SK-N-SH (cell line): ENCODE measurements around the gene SMIM10L1.

ENCODE experiments used
- EP300 ChIP-seq, 2 experiments: IDR thresholded peaks; 2 replicates each; pipeline versions ENCODE4 v1.4.0 to v1.6.1; 2012; ENCODE audit warnings: borderline replicate concordance in 1 of 2, low read depth in 1 of 2, low read length in 1 of 2
- EZH2phosphoT487 ChIP-seq: fragments of 200-600 bp; sonication (generic); IDR thresholded peaks from 2 replicates; pipeline ENCODE4 v1.6.1; 2017; ENCODE audit warnings: low read depth, mixed run types, mild to moderate bottlenecking, antibody characterized with exemption, moderate library complexity, borderline replicate concordance
- MEF2A ChIP-seq: IDR thresholded peaks from 2 replicates; pipeline ENCODE4 v1.4.0; 2012; ENCODE audit warnings: low read depth, borderline replicate concordance
- POLR2AphosphoS5 ChIP-seq: IDR thresholded peaks from 2 replicates; pipeline ENCODE4 v1.6.1; 2012; ENCODE audit warnings: low read depth, low read length
- RCOR1 ChIP-seq: fragments of 150-350 bp; IDR thresholded peaks from 2 replicates; pipeline ENCODE4 v1.6.1; 2017; ENCODE audit warnings: antibody characterized with exemption, low read length
- RXRA ChIP-seq: IDR thresholded peaks from 2 replicates; pipeline ENCODE4 v1.4.0; 2012; ENCODE audit warnings: low read depth, mild to moderate bottlenecking, borderline replicate concordance
- SMC3 ChIP-seq: IDR thresholded peaks from 2 replicates; pipeline ENCODE4 v1.6.1; 2012; ENCODE audit warnings: low read depth, low read length, improper control_type of control experiment
- YY1 ChIP-seq: IDR thresholded peaks from 2 replicates; pipeline ENCODE4 v1.4.0; 2012; ENCODE audit warnings: low read depth, mild to moderate bottlenecking
- TF ChIP-seq, protein P1 (sequence below): fragments of 150-350 bp; IDR thresholded peaks from 2 replicates; pipeline ENCODE4 v1.6.1; 2016; ENCODE audit warnings: mild to moderate bottlenecking, low read depth, low read length
- TF ChIP-seq, protein P2 (sequence below): fragments of 200-600 bp; sonication (generic); IDR thresholded peaks from 2 replicates; pipeline ENCODE4 v1.6.1; 2017; ENCODE audit warnings: antibody characterized with exemption, mild to moderate bottlenecking, moderate library complexity
- TF ChIP-seq, protein P3 (sequence below): IDR thresholded peaks from 2 replicates; pipeline ENCODE4 v1.4.0; 2012; ENCODE audit warnings: low read depth, borderline replicate concordance
- TF ChIP-seq, protein P4 (sequence below): IDR thresholded peaks from 2 replicates; pipeline ENCODE4 v1.6.1; 2012; ENCODE audit warnings: mild to moderate bottlenecking, low read depth, low read length, moderate library complexity
- TF ChIP-seq, protein P5 (sequence below): IDR thresholded peaks from 2 replicates; pipeline ENCODE4 v1.4.0; 2012; ENCODE audit warnings: low read depth
- TF ChIP-seq, protein P6 (sequence below): IDR thresholded peaks from 2 replicates; pipeline ENCODE4 v1.4.0; 2012; ENCODE audit warnings: low read depth, borderline replicate concordance

DNA sequence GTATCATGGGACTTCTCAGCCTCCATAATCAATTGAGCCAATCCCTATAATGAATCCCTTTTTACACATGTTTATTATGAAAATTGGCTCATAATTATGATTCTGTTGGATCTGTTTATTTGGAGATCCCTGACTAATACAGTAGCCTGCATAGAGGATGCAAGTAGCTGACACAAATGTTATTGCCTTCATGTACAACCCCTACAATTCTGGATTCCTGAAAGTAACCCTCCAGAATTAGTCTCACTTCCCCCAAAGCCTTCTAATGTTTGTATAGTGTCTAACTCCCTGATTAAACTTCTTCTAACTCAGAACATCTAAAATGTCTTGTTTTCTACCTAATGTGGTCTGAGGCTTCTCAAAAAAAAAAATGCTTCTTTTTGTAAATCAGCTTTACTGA lies 6.6 kb upstream of the SMIM10L1 start:
- no peak for TF ChIP-seq EP300 (IDR thresholded peaks at IDR 0.05; ENCODE audit: borderline replicate concordance in 1 of 2, low read depth in 1 of 2, low read length in 1 of 2)
- TF ChIP-seq, protein P1, sequence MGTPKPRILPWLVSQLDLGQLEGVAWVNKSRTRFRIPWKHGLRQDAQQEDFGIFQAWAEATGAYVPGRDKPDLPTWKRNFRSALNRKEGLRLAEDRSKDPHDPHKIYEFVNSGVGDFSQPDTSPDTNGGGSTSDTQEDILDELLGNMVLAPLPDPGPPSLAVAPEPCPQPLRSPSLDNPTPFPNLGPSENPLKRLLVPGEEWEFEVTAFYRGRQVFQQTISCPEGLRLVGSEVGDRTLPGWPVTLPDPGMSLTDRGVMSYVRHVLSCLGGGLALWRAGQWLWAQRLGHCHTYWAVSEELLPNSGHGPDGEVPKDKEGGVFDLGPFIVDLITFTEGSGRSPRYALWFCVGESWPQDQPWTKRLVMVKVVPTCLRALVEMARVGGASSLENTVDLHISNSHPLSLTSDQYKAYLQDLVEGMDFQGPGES = no peak
- TF ChIP-seq, protein P2, sequence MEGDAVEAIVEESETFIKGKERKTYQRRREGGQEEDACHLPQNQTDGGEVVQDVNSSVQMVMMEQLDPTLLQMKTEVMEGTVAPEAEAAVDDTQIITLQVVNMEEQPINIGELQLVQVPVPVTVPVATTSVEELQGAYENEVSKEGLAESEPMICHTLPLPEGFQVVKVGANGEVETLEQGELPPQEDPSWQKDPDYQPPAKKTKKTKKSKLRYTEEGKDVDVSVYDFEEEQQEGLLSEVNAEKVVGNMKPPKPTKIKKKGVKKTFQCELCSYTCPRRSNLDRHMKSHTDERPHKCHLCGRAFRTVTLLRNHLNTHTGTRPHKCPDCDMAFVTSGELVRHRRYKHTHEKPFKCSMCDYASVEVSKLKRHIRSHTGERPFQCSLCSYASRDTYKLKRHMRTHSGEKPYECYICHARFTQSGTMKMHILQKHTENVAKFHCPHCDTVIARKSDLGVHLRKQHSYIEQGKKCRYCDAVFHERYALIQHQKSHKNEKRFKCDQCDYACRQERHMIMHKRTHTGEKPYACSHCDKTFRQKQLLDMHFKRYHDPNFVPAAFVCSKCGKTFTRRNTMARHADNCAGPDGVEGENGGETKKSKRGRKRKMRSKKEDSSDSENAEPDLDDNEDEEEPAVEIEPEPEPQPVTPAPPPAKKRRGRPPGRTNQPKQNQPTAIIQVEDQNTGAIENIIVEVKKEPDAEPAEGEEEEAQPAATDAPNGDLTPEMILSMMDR = no peak
- TF ChIP-seq, protein P3, sequence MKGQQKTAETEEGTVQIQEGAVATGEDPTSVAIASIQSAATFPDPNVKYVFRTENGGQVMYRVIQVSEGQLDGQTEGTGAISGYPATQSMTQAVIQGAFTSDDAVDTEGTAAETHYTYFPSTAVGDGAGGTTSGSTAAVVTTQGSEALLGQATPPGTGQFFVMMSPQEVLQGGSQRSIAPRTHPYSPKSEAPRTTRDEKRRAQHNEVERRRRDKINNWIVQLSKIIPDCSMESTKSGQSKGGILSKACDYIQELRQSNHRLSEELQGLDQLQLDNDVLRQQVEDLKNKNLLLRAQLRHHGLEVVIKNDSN = no peak
- no peak for TF ChIP-seq EZH2phosphoT487
- TF ChIP-seq, protein P4, sequence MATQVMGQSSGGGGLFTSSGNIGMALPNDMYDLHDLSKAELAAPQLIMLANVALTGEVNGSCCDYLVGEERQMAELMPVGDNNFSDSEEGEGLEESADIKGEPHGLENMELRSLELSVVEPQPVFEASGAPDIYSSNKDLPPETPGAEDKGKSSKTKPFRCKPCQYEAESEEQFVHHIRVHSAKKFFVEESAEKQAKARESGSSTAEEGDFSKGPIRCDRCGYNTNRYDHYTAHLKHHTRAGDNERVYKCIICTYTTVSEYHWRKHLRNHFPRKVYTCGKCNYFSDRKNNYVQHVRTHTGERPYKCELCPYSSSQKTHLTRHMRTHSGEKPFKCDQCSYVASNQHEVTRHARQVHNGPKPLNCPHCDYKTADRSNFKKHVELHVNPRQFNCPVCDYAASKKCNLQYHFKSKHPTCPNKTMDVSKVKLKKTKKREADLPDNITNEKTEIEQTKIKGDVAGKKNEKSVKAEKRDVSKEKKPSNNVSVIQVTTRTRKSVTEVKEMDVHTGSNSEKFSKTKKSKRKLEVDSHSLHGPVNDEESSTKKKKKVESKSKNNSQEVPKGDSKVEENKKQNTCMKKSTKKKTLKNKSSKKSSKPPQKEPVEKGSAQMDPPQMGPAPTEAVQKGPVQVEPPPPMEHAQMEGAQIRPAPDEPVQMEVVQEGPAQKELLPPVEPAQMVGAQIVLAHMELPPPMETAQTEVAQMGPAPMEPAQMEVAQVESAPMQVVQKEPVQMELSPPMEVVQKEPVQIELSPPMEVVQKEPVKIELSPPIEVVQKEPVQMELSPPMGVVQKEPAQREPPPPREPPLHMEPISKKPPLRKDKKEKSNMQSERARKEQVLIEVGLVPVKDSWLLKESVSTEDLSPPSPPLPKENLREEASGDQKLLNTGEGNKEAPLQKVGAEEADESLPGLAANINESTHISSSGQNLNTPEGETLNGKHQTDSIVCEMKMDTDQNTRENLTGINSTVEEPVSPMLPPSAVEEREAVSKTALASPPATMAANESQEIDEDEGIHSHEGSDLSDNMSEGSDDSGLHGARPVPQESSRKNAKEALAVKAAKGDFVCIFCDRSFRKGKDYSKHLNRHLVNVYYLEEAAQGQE = no peak
- TF ChIP-seq, protein P5, sequence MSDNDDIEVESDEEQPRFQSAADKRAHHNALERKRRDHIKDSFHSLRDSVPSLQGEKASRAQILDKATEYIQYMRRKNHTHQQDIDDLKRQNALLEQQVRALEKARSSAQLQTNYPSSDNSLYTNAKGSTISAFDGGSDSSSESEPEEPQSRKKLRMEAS = no peak
- TF ChIP-seq POLR2AphosphoS5 = no peak
- no peak for TF ChIP-seq RCOR1
- TF ChIP-seq MEF2A = no peak
- TF ChIP-seq, protein P6, sequence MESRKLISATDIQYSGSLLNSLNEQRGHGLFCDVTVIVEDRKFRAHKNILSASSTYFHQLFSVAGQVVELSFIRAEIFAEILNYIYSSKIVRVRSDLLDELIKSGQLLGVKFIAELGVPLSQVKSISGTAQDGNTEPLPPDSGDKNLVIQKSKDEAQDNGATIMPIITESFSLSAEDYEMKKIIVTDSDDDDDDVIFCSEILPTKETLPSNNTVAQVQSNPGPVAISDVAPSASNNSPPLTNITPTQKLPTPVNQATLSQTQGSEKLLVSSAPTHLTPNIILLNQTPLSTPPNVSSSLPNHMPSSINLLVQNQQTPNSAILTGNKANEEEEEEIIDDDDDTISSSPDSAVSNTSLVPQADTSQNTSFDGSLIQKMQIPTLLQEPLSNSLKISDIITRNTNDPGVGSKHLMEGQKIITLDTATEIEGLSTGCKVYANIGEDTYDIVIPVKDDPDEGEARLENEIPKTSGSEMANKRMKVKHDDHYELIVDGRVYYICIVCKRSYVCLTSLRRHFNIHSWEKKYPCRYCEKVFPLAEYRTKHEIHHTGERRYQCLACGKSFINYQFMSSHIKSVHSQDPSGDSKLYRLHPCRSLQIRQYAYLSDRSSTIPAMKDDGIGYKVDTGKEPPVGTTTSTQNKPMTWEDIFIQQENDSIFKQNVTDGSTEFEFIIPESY = no peak
- TF ChIP-seq YY1 = no peak
- no peak for TF ChIP-seq RXRA
- TF ChIP-seq SMC3 = no peak
